ENCODE results near the gene NACC2.
"Not testable (repeated sequence)": the region's sequence is repeated elsewhere in the genome, so short reads cannot be mapped to it uniquely, and the experiment has no call there.

Gene NACC2

GRCh38 chr9:136079211-136079915 is 15.7 kb downstream of the NACC2 start:
- no peak for FAIRE-seq

GRCh38 chr9:136078498-136079011 is 16.5 kb downstream of the NACC2 start:
- FAIRE-seq, result no peak

GRCh38 chr9:136078024-136078423 is 17.1 kb downstream of the NACC2 start:
- FAIRE-seq, result no peak

- FAIRE-seq, result no peak
These were observed 17.6 kb downstream of the NACC2 start for GRCh38 chr9:136077491-136077890.

GRCh38 chr9:136075881-136076678 is 19.0 kb downstream of the NACC2 start:
- no peak for FAIRE-seq

- FAIRE-seq, result no peak
These were observed 19.8 kb downstream of the NACC2 start for GRCh38 chr9:136075134-136075841.

GRCh38 chr9:136074706-136075105 is 20.4 kb downstream of the NACC2 start:
- no peak for FAIRE-seq

GRCh38 chr9:136062657-136063439 is 32.2 kb downstream of the NACC2 start:
- no peak for FAIRE-seq

- not testable (repeated sequence) for FAIRE-seq
These were observed 33.2 kb downstream of the NACC2 start for GRCh38 chr9:136061916-136062315.

GRCh38 chr9:136061405-136061804 is 33.7 kb downstream of the NACC2 start:
- FAIRE-seq, result no peak

- no peak for FAIRE-seq
These were observed 34.3 kb downstream of the NACC2 start for GRCh38 chr9:136060671-136061371.

GRCh38 chr9:136059851-136060670 is 35.0 kb downstream of the NACC2 start:
- no peak for FAIRE-seq

GRCh38 chr9:136059321-136059791 is 35.7 kb downstream of the NACC2 start:
- FAIRE-seq, result no peak

- no peak for FAIRE-seq
These were observed 36.2 kb downstream of the NACC2 start for GRCh38 chr9:136058801-136059302.

- no peak for FAIRE-seq
These were observed 37.0 kb downstream of the NACC2 start for GRCh38 chr9:136058084-136058483.

GRCh38 chr9:136057236-136058081 is 37.6 kb downstream of the NACC2 start:
- no peak for FAIRE-seq

GRCh38 chr9:136056546-136057235 is 38.4 kb downstream of the NACC2 start:
- no peak for FAIRE-seq

- no peak for FAIRE-seq
These were observed 39.2 kb downstream of the NACC2 start for GRCh38 chr9:136055715-136056545.
